GM13977 (cell line): ENCODE measurements around the gene PUM1.
A peak's percentile ranks its signal among the peaks of the same experiment; 100 is the strongest.

Experiments
- DNase-seq: peaks from one replicate; pipeline ENCODE4 v3.0.0; 2012; ENCODE audit warnings: low spot score
- CTCF ChIP-seq: IDR thresholded peaks from 2 replicates; pipeline ENCODE4 v1.5.1; 2012; ENCODE audit warnings: mild to moderate bottlenecking, control low read depth; ENCODE audit not compliant: insufficient read depth; ENCODE audit errors: extremely low read depth, missing control alignments
- in situ Hi-C: fragments of 300-500 bp; cut with MboI; formaldehyde crosslinking; loops from one replicate; pipeline ENCODE4 v1.12.0; 2022; ENCODE audit warnings: low sequenced_read_pairs, low pct_unique_long_range_greater_than_20kb, mixed read lengths, inconsistent platforms; ENCODE audit not compliant: unreplicated experiment

The PUM1 gene

GRCh38 chr1:31016868-31017267 lies 48.6 kb downstream of the PUM1 start:
- no peak for TF ChIP-seq CTCF
- no peak for DNase-seq
- in situ Hi-C loops, result no loop called here

GRCh38 chr1:31013187-31013864 lies 52.2 kb downstream of the PUM1 start:
- DNase-seq, result peak; percentile 37
- TF ChIP-seq CTCF, result no peak
- in situ Hi-C loops, result no loop called here

GRCh38 chr1:31012210-31012924 lies 53.1 kb downstream of the PUM1 start:
- in situ Hi-C loops, result no loop called here

GRCh38 chr1:31011719-31012118 lies 53.8 kb downstream of the PUM1 start:
- no peak for TF ChIP-seq CTCF
- in situ Hi-C loops, result no loop called here
- DNase-seq, result no peak

More at GRCh38 chr1:31012210-31012924, 53.1 kb downstream of the PUM1 start:
- no peak for DNase-seq
- TF ChIP-seq CTCF, result no peak

- in situ Hi-C loops, result no loop called here
- peak; percentile 28 for DNase-seq
- no peak for TF ChIP-seq CTCF
Observed at GRCh38 chr1:31010086-31010989, 55.2 kb downstream of the PUM1 start.

- no peak for DNase-seq
- no peak for TF ChIP-seq CTCF
- in situ Hi-C loops, result no loop called here
Observed at GRCh38 chr1:31007462-31007991, 58.0 kb downstream of the PUM1 start.
